HepG2 (cell line): ENCODE measurements around the gene SAMD14. TPM values are rescaled to one million over a fixed set of nuclear protein-coding genes. Genes with fewer than 3 reads are reported as not detected.
A peak's percentile ranks its signal among the peaks of the same experiment; 100 is the strongest.

Experiments used
- AGO1 ChIP-seq: fragments of 200-400 bp; formaldehyde crosslinking; IDR thresholded peaks from 2 replicates; pipeline ENCODE4 v1.6.1; 2017; ENCODE audit warnings: mild to moderate bottlenecking, low read depth, low read length, moderate library complexity; ENCODE audit not compliant: poor library complexity, severe bottlenecking
- EED ChIP-seq: sonication (generic); formaldehyde crosslinking; IDR thresholded peaks from 2 replicates; pipeline ENCODE4 v1.5.0; 2020; ENCODE audit warnings: mild to moderate bottlenecking, missing genetic modification reagents
- ESRRA ChIP-seq: sonication (generic); formaldehyde crosslinking; IDR thresholded peaks from 2 replicates; pipeline ENCODE4 v1.5.1; 2020; ENCODE audit warnings: mild to moderate bottlenecking, low read depth, missing genetic modification reagents
- FIP1L1 ChIP-seq: fragments of 200-400 bp; formaldehyde crosslinking; IDR thresholded peaks from 2 replicates; pipeline ENCODE4 v1.6.1; 2018; ENCODE audit warnings: low read depth, mild to moderate bottlenecking, low read length, moderate library complexity, borderline replicate concordance; ENCODE audit not compliant: insufficient read depth
- KDM5B ChIP-seq: sonication (generic); formaldehyde crosslinking; IDR thresholded peaks from 2 replicates; pipeline ENCODE4 v1.4.0; 2020; ENCODE audit warnings: missing genetic modification reagents, mild to moderate bottlenecking, borderline replicate concordance
- NR2F1 ChIP-seq, 2 experiments: fragments of 450-650 bp in 1 of 2; formaldehyde crosslinking in 1 of 2; IDR thresholded peaks; 2 replicates each; pipeline versions ENCODE4 v1.5.0 to v1.6.1; 2016 to 2020; ENCODE audit warnings: mild to moderate bottlenecking in 1 of 2, missing compliant biosample characterization in 1 of 2, missing genetic modification reagents in 1 of 2, moderate library complexity in 1 of 2
- NR2F2 ChIP-seq: IDR thresholded peaks from 2 replicates; pipeline ENCODE4 v1.6.1; 2012; ENCODE audit warnings: low read depth, inconsistent platforms, borderline replicate concordance
- NR2F6 ChIP-seq, 2 experiments: IDR thresholded peaks; 2 replicates each; pipeline ENCODE4 v1.6.1; 2016; ENCODE audit warnings: antibody characterized with exemption in 1 of 2, mild to moderate bottlenecking in 1 of 2
- PAX8 ChIP-seq: sonication (generic); formaldehyde crosslinking; IDR thresholded peaks from 2 replicates; pipeline ENCODE4 v1.8.0; 2022; ENCODE audit warnings: mild to moderate bottlenecking, missing genetic modification reagents, borderline replicate concordance
- SPEN ChIP-seq: sonication (generic); formaldehyde crosslinking; IDR thresholded peaks from 2 replicates; pipeline ENCODE4 v1.5.1; 2020; ENCODE audit warnings: low read depth, mild to moderate bottlenecking, missing genetic modification reagents
- STAT5B ChIP-seq: sonication (generic); formaldehyde crosslinking; IDR thresholded peaks from 2 replicates; pipeline ENCODE4 v1.4.0; 2020; ENCODE audit warnings: missing genetic modification reagents
- TCF7L2 ChIP-seq: IDR thresholded peaks from 2 replicates; pipeline ENCODE4 v1.6.1; 2011; ENCODE audit warnings: mild to moderate bottlenecking, low read depth, low read length, moderate library complexity
- TERF1 ChIP-seq: sonication (generic); formaldehyde crosslinking; IDR thresholded peaks from 2 replicates; pipeline ENCODE4 v1.8.0; 2022; ENCODE audit warnings: mild to moderate bottlenecking, missing genetic modification reagents, moderate library complexity
- ZBTB10 ChIP-seq: sonication (generic); formaldehyde crosslinking; IDR thresholded peaks from 2 replicates; pipeline ENCODE4 v1.4.0; 2020; ENCODE audit warnings: missing genetic modification reagents, borderline replicate concordance
- ZNF350 ChIP-seq: sonication (generic); formaldehyde crosslinking; IDR thresholded peaks from 2 replicates; pipeline ENCODE4 v1.4.0; 2020; ENCODE audit warnings: mild to moderate bottlenecking, low read depth, missing genetic modification reagents, borderline replicate concordance
- ZNF570 ChIP-seq: sonication (generic); formaldehyde crosslinking; IDR thresholded peaks from 2 replicates; pipeline ENCODE4 v1.4.0; 2020; ENCODE audit warnings: mild to moderate bottlenecking, missing genetic modification reagents, borderline replicate concordance
- ZNF768 ChIP-seq: sonication (generic); formaldehyde crosslinking; IDR thresholded peaks from 2 replicates; pipeline ENCODE4 v1.4.0; 2020; ENCODE audit warnings: missing genetic modification reagents
- ZSCAN25 ChIP-seq: sonication (generic); formaldehyde crosslinking; IDR thresholded peaks from 2 replicates; pipeline ENCODE4 v1.8.0; 2022; ENCODE audit warnings: mild to moderate bottlenecking, missing genetic modification reagents
- polyA plus RNA-seq, 8 experiments: library from polyadenylated mRNA; depleted of rRNA in 3 of 8; stranded (reverse) in 7 of 8; unstranded in 1 of 8; fragments of >200 nt; fragmentation: Illumina TruSeq in 4 of 8; extraction: Trizol in 4 of 8; gene quantifications; 2 replicates each; pipeline versions ENCODE4 v1.2.1 to v1.2.3, GENCODE V29; 2011 to 2016; ENCODE audit warnings: low read depth in 4 of 8, missing spikeins in 1 of 8, mixed read lengths in 1 of 8; ENCODE audit not compliant: insufficient read depth in 1 of 8
- total RNA-seq, 5 experiments: library from RNA; depleted of rRNA; stranded (reverse); fragments of >200 nt; fragmentation: Illumina TruSeq; extraction: Trizol; gene quantifications; 2 replicates each; pipeline ENCODE4 v1.2.3, GENCODE V29; 2016; ENCODE audit warnings: low read depth in 1 of 5
- TF ChIP-seq, protein P1 (sequence below): sonication (generic); formaldehyde crosslinking; conservative IDR thresholded peaks from 2 replicates; pipeline ENCODE4 v1.4.0; 2020; ENCODE audit warnings: missing genetic modification reagents
- TF ChIP-seq, protein P2 (sequence below): sonication (generic); formaldehyde crosslinking; IDR thresholded peaks from 2 replicates; pipeline ENCODE4 v1.5.0; 2020; ENCODE audit warnings: missing genetic modification reagents

The SAMD14 gene
- total and polyA plus RNA-seq, 2 of the 13 experiments (the other 11 are each of a cell fraction or from before 2014, with no cell fraction given) = 0.07 to 0.22 TPM

DNA sequence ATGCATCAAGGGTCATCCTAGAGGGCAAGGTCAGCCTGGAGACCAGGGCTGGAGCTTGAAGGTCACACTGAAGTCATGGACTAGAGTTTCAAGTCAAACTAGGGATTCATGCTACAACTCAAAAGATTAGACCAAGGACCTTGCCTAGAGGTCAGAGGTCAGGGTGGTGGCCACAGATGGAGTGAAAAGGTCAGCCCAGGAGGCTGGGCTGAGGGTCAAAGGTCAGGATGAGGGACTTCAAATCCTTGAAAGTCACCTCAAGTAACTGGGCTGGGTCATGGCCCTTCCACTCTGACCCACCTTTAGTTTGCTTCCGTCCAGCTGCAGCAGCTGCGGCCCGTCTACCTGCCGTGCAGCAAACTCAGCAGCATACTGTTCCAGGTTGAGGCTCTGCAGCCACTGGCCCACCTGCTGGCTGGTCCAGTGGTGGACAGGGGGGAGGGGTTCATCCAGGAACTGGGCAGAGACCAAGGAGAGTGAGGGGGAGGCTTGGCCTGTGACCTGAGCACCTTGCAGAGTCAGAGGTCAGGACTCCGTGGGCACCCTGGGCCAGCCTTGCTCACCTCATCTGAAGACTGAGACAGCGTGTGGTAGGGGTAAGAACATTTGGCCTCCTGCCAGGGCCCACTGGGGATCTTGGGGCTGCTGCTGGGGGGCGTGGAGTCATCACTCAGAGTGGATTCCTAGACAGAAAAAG is 16.2 kb downstream of the SAMD14 start (continued):
- TF ChIP-seq PAX8 (CRISPR knock-in tag) (no peak), ZNF350 (CRISPR knock-in tag) (0 out of 2 replicates have a peak, but pooled peaks have one; percentile 15), ZBTB10 (CRISPR knock-in tag) (no peak), NR2F6 (IDR thresholded peaks at IDR 0.05) (peak; percentile 91), NR2F6 (CRISPR knock-in tag; IDR thresholded peaks at IDR 0.05) (peak; percentile 85), NR2F1 (CRISPR knock-in tag; IDR thresholded peaks at IDR 0.05) (peak; percentile 39 to 89; a peak in 3 of 4 replicates), KDM5B (CRISPR knock-in tag) (0 out of 2 replicates have a peak, but pooled peaks have one; percentile 44), STAT5B (CRISPR knock-in tag) (no peak), ESRRA (CRISPR knock-in tag) (peak; percentile 55; the same call in 1 of the 2 replicates), ZSCAN25 (no peak), FIP1L1 (no peak), SPEN (CRISPR knock-in tag) (0 out of 2 replicates have a peak, but pooled peaks have one; percentile 7), ZNF768 (CRISPR knock-in tag) (0 out of 2 replicates have a peak, but pooled peaks have one; percentile 17), EED (0 out of 2 replicates have a peak, but pooled peaks have one; percentile 29), NR2F2 (peak; percentile 65), TCF7L2 (no peak), AGO1 (peak; percentile 75), ZNF570 (CRISPR knock-in tag) (no peak), TERF1 (no peak)
- TF ChIP-seq, protein P1, sequence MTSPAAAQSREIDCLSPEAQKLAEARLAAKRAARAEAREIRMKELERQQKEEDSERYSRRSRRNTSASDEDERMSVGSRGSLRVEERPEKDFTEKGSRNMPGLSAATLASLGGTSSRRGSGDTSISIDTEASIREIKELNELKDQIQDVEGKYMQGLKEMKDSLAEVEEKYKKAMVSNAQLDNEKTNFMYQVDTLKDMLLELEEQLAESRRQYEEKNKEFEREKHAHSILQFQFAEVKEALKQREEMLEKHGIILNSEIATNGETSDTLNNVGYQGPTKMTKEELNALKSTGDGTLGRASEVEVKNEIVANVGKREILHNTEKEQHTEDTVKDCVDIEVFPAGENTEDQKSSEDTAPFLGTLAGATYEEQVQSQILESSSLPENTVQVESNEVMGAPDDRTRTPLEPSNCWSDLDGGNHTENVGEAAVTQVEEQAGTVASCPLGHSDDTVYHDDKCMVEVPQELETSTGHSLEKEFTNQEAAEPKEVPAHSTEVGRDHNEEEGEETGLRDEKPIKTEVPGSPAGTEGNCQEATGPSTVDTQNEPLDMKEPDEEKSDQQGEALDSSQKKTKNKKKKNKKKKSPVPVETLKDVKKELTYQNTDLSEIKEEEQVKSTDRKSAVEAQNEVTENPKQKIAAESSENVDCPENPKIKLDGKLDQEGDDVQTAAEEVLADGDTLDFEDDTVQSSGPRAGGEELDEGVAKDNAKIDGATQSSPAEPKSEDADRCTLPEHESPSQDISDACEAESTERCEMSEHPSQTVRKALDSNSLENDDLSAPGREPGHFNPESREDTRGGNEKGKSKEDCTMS (CRISPR knock-in tag) = no peak
- TF ChIP-seq, protein P2, sequence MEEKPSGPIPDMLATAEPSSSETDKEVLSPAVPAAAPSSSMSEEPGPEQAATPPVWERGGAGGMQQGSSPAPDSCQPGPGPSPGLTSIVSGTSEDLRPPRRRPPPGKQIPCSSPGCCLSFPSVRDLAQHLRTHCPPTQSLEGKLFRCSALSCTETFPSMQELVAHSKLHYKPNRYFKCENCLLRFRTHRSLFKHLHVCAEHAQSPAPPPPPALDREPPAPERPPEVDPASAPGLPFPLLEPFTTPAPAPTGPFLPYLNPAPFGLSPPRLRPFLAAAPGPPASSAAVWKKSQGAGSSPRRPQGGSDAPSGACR (CRISPR knock-in tag) = no peak
